K562 (cell line): ENCODE data around the gene PPAN. TPM values are rescaled to one million over a fixed set of nuclear protein-coding genes. Genes with fewer than 3 reads are reported as not detected.

Source experiments
- ATAC-seq: fragments of 200-7000 bp; cut with Tn5 transposase; 3 replicates; pipeline ENCODE4 v1.9.1; 2020; ENCODE audit warnings: moderate library complexity
- BruUV-seq: library from RNA; stranded (reverse); fragments of 400-500 nt; replicated peaks from 2 replicates; lab custom pipeline; 2021; lab: Mats Ljungman, UMichigan
- CTCF ChIA-PET: fragments of 300-600 bp; formaldehyde crosslinking; extraction: SDS; loops from one replicate; lab custom pipeline; 2021; ENCODE audit warnings: low intra/inter-chr PET ratio; lab: Yijun Ruan, JAX
- POLR2A ChIA-PET: fragments of 300-600, 350-650 bp; sonication (Branson Sonifier 250); formaldehyde crosslinking; extraction: SDS; loops from one replicate; lab custom pipeline; 2021; ENCODE audit warnings: antibody characterized with exemption, inconsistent platforms; lab: Yijun Ruan, JAX
- DNase-seq, 4 experiments: peaks; one replicate each; pipeline versions ENCODE4 v3.0.0 to v3.0.0-alpha.2; 2011 to 2018; ENCODE audit warnings: low spot score in 3 of 4, mixed read lengths in 3 of 4; ENCODE audit errors: extremely low read depth in 1 of 4
- FAIRE-seq: peaks from 2 replicates; lab custom pipeline; 2011; peaks lifted over from hg19 to GRCh38; lab: Jason Lieb, UNC
- H2AFZ ChIP-seq: 2 replicates; pipeline ENCODE4 v1.6.0; 2011; ENCODE audit warnings: low read depth, low read length, control low read depth, inconsistent platforms
- H3K27ac ChIP-seq: fragments of 200-600 bp; 3 replicates; pipeline ENCODE4 v1.8.0; 2011; ENCODE audit warnings: low read depth, mild to moderate bottlenecking, control low read depth, inconsistent platforms, low read length, moderate library complexity, mixed read lengths; ENCODE audit errors: extremely low read depth
- H3K27me3 ChIP-seq, 2 experiments: fragments of 300-600 bp in 1 of 2; 2 replicates in 1 of 2; 3 replicates in 1 of 2; pipeline versions ENCODE4 v1.6.0 to v1.8.0; 2011; ENCODE audit warnings: inconsistent platforms in 2 of 2, low read length in 2 of 2, mild to moderate bottlenecking in 1 of 2, mixed read lengths in 1 of 2, moderate library complexity in 1 of 2; ENCODE audit not compliant: control insufficient read depth in 2 of 2, insufficient read depth in 2 of 2
- H3K36me3 ChIP-seq: fragments of 300-600 bp; 3 replicates; pipeline ENCODE4 v1.8.0; 2011; ENCODE audit warnings: mild to moderate bottlenecking, low read length, inconsistent platforms; ENCODE audit not compliant: control insufficient read depth, insufficient read depth
- H3K4me1 ChIP-seq, 2 experiments: fragments of 200-600 bp in 1 of 2; replicated peaks in 1 of 2; 2 replicates in 1 of 2; 3 replicates in 1 of 2; pipeline versions ENCODE4 v1.5.1 to v1.8.0; 2011; ENCODE audit warnings: inconsistent platforms in 2 of 2, low read length in 2 of 2, mild to moderate bottlenecking in 1 of 2, mixed read lengths in 1 of 2, moderate library complexity in 1 of 2; ENCODE audit not compliant: control insufficient read depth in 2 of 2, insufficient read depth in 2 of 2
- H3K4me2 ChIP-seq: 2 replicates; pipeline ENCODE4 v1.6.1; 2011; ENCODE audit warnings: low read length, control low read depth, inconsistent platforms, mixed read lengths; ENCODE audit not compliant: insufficient read depth
- H3K4me3 ChIP-seq: fragments of 200-600 bp; sonication (generic), shearing (Covaris generic); 2 replicates; pipeline ENCODE4 v1.5.1; 2016; ENCODE audit warnings: control low read depth, inconsistent platforms
- H3K79me2 ChIP-seq: fragments of 200-600 bp; 3 replicates; pipeline ENCODE4 v1.8.0; 2011; ENCODE audit warnings: low read length, inconsistent platforms; ENCODE audit not compliant: control insufficient read depth, insufficient read depth
- H3K9ac ChIP-seq, 2 experiments: 2 replicates each; pipeline versions ENCODE4 v1.6.0 to v1.6.1; 2011; ENCODE audit warnings: low read depth in 2 of 2, low read length in 2 of 2, control low read depth in 1 of 2, inconsistent platforms in 1 of 2, mild to moderate bottlenecking in 1 of 2, mixed read lengths in 1 of 2; ENCODE audit not compliant: insufficient read depth in 1 of 2
- H3K9me1 ChIP-seq: one replicate; pipeline ENCODE4 v1.6.0; 2011; ENCODE audit warnings: inconsistent platforms, mild to moderate bottlenecking, low read length, moderate library complexity; ENCODE audit not compliant: control insufficient read depth, insufficient read depth
- H3K9me3 ChIP-seq: replicated peaks from 2 replicates; pipeline ENCODE4 v1.5.1; 2011; ENCODE audit warnings: low read depth, low read length, inconsistent platforms; ENCODE audit not compliant: control insufficient read depth, insufficient read depth
- H4K20me1 ChIP-seq: replicated peaks from 2 replicates; pipeline ENCODE4 v1.6.1; 2011; ENCODE audit warnings: low read length, inconsistent platforms, mixed read lengths; ENCODE audit not compliant: control insufficient read depth, insufficient read depth
- BDP1 ChIP-seq: IDR thresholded peaks from 3 replicates; pipeline ENCODE4 v1.6.1; 2011; ENCODE audit not compliant: insufficient read length, insufficient read depth
- CREB1 ChIP-seq, 2 experiments: sonication (generic) in 1 of 2; formaldehyde crosslinking in 1 of 2; IDR thresholded peaks; 2 replicates each; pipeline versions ENCODE4 v1.6.1 to v1.8.0; 2012 to 2022; ENCODE audit warnings: inconsistent platforms in 1 of 2, mild to moderate bottlenecking in 1 of 2, missing genetic modification reagents in 1 of 2, moderate library complexity in 1 of 2
- CTBP1 ChIP-seq: fragments of 450-650 bp; IDR thresholded peaks from 2 replicates; pipeline ENCODE4 v1.6.1; 2016; ENCODE audit warnings: borderline replicate concordance
- HDAC6 ChIP-seq: IDR thresholded peaks from 2 replicates; pipeline ENCODE4 v1.6.1; 2012; ENCODE audit warnings: low read depth, mild to moderate bottlenecking, control low read depth, inconsistent platforms, low read length, moderate library complexity
- HDGF ChIP-seq: fragments of 450-650 bp; IDR thresholded peaks from 2 replicates; pipeline ENCODE4 v1.6.1; 2016
- HLTF ChIP-seq: fragments of 450-650 bp; IDR thresholded peaks from 2 replicates; pipeline ENCODE4 v1.6.1; 2016
- HNRNPUL1 ChIP-seq: fragments of 200-400 bp; formaldehyde crosslinking; IDR thresholded peaks from 2 replicates; pipeline ENCODE4 v1.6.1; 2017; ENCODE audit warnings: low read length
- KLF6 ChIP-seq: fragments of 250-450 bp; sonication (Bioruptor Pico); IDR thresholded peaks from 2 replicates; pipeline ENCODE4 v1.4.0; 2020; ENCODE audit warnings: mild to moderate bottlenecking, moderate library complexity, borderline replicate concordance
- MECOM ChIP-seq: fragments of 250-450 bp; sonication (Bioruptor Pico); IDR thresholded peaks from 2 replicates; pipeline ENCODE4 v1.8.0; 2022; ENCODE audit warnings: inconsistent platforms
- MTA2 ChIP-seq: fragments of 450-650 bp; IDR thresholded peaks from 2 replicates; pipeline ENCODE4 v1.6.1; 2016; ENCODE audit warnings: low read depth
- NR1H2 ChIP-seq: sonication (generic); formaldehyde crosslinking; IDR thresholded peaks from 2 replicates; pipeline ENCODE4 v1.4.0; 2020; ENCODE audit warnings: mild to moderate bottlenecking, missing genetic modification reagents
- NR2C1 ChIP-seq, 2 experiments: fragments of 450-650 bp; IDR thresholded peaks; 2 replicates each; pipeline ENCODE4 v1.6.1; 2017; ENCODE audit warnings: mild to moderate bottlenecking in 2 of 2, antibody characterized with exemption in 1 of 2, inconsistent platforms in 1 of 2, missing compliant biosample characterization in 1 of 2, missing genetic modification characterization in 1 of 2
- PBX2 ChIP-seq, 2 experiments: IDR thresholded peaks in 1 of 2; conservative IDR thresholded peaks in 1 of 2; 2 replicates each; pipeline ENCODE4 v1.6.1; 2016; ENCODE audit warnings: low read depth in 2 of 2, mild to moderate bottlenecking in 1 of 2, missing compliant biosample characterization in 1 of 2, missing genetic modification characterization in 1 of 2, moderate library complexity in 1 of 2
- POLR2G ChIP-seq: fragments of 200-400 bp; formaldehyde crosslinking; IDR thresholded peaks from 2 replicates; pipeline ENCODE4 v1.6.1; 2017; ENCODE audit warnings: low read depth, mild to moderate bottlenecking, antibody characterized with exemption, low read length, moderate library complexity
- SMARCA5 ChIP-seq: fragments of 450-650 bp; IDR thresholded peaks from 2 replicates; pipeline ENCODE4 v1.6.1; 2016
- XRCC3 ChIP-seq: fragments of 450-650 bp; IDR thresholded peaks from 2 replicates; pipeline ENCODE4 v1.6.1; 2017; ENCODE audit warnings: mild to moderate bottlenecking, moderate library complexity
- ZNF431 ChIP-seq: sonication (generic); formaldehyde crosslinking; IDR thresholded peaks from 2 replicates; pipeline ENCODE4 v1.8.0; 2022; ENCODE audit warnings: mild to moderate bottlenecking, missing genetic modification reagents
- WGBS: fragments of 100-300 bp; shearing (Covaris generic); methylation state at CpG from one replicate; pipeline ENCODE4 v1.1.6; 2016; ENCODE audit warnings: low coverage, mixed read lengths; ENCODE audit not compliant: insufficient coverage; ENCODE audit errors: missing lambda C conversion rate; 5-methylcytosine and 5-hydroxymethylcytosine counted together
- in situ Hi-C: fragments of 300-500 bp; cut with MboI; formaldehyde crosslinking; loops from 4 replicates; pipeline ENCODE4 v1.15.0; 2018; ENCODE audit warnings: inconsistent platforms, mixed read lengths
- intact Hi-C: fragments of 100-400 bp; cut with micrococcal nuclease; formaldehyde crosslinking; loops from 2 replicates; pipeline ENCODE4 v1.14.2; 2022
- polyA plus RNA-seq, 8 experiments: library from polyadenylated mRNA; depleted of rRNA in 4 of 8; stranded (reverse) in 5 of 8; unstranded in 3 of 8; fragments of >200 nt; fragmentation: Nextera tagmentation in 2 of 8; fragmentation: Illumina TruSeq in 1 of 8; extraction: Ambion mirVana in 2 of 8; extraction: Trizol in 1 of 8; gene quantifications; 2 replicates each; pipeline versions ENCODE4 v1.2.1 to v1.2.3, GENCODE V29; 2011 to 2014; ENCODE audit warnings: inconsistent platforms in 1 of 8, missing spikeins in 1 of 8
- total RNA-seq, 7 experiments: library from RNA; depleted of rRNA in 6 of 7; stranded (reverse); fragments of >200 nt in 6 of 7; fragmentation: Illumina TruSeq in 2 of 7; extraction: Trizol in 2 of 7; gene quantifications; 2 replicates each; pipeline versions ENCODE4 v1.2.1 to v1.2.3, GENCODE V29; 2011 to 2021; ENCODE audit warnings: low replicate concordance in 1 of 7

The PPAN gene
- total and polyA plus RNA-seq, 9 of the 15 experiments (the other 6 are each of a cell fraction or from before 2014, with no cell fraction given), result 2.2 to 129 (median 59.1) TPM

GRCh38 chr19:10114651-10115391 lies 8.7 kb downstream of the PPAN start:
- no peak for FAIRE-seq
- in situ Hi-C loops (no loop called here), intact Hi-C loops (loop anchor here (5.0 kb wide), 1 partner anchor 183 kb away; no protein-coding TSS in a partner anchor)
- Histone ChIP-seq H3K4me3 (no peak overlapping the region), H3K36me3 (peaks cover 63% of the 10 kb centered on the region; the same call in 2 of the 3 replicates), H3K9me1 (no peaks in the 10 kb centered on the region), H3K27me3 (no peaks in the 10 kb centered on the region), H4K20me1 (peaks cover 5% of the 10 kb centered on the region; the same call in 1 of the 2 replicates), H3K4me2 (no peak overlapping the region), H3K9me3 (no peaks in the 10 kb centered on the region), H2AFZ (no peak overlapping the region), H3K79me2 (peaks cover 15% of the 10 kb centered on the region), H3K27ac (no peak overlapping the region), H3K4me1 (peaks cover 3 to 91% of the 10 kb centered on the region in 2 experiments; a peak in 3 of 5 replicates), H3K9ac (peak overlapping the region in 1 of 2 experiments; percentile 50; a peak in 1 of 4 replicates)
- POLR2A ChIA-PET, result interaction anchor here (0.6 to 5.8 kb wide), 8 partner anchors 7 to 361 kb away, joined by 3 to 49 read pairs (median 4); partner anchors contain the start of gene PPAN
- BruUV-seq, result no TSS peak
- peak; percentile 4 for ATAC-seq
- DNase-seq, result peak in 2 of 4 experiments; percentile 33
- WGBS, result 80% methylated on average over 12 of the region's 26 CpGs
- CTCF ChIA-PET, result interaction anchor here (0.5 kb wide), 1 partner anchor 58 kb away, joined by 3 read pairs; no protein-coding TSS in a partner anchor
- TF ChIP-seq KLF6 (no peak), XRCC3 (no peak), NR2C1 (IDR thresholded peaks at IDR 0.05) (no peak), NR2C1 (tag; IDR thresholded peaks at IDR 0.05) (no peak), CTBP1 (no peak), NR1H2 (CRISPR knock-in tag) (no peak), BDP1 (no peak), HLTF (no peak), HNRNPUL1 (peak; percentile 19; the same call in 1 of the 2 replicates), CREB1 (IDR thresholded peaks at IDR 0.05) (no peak; the same call in 1 of the 2 replicates), CREB1 (CRISPR knock-in tag; IDR thresholded peaks at IDR 0.05) (no peak), SMARCA5 (no peak), HDGF (no peak), PBX2 (CRISPR knock-in tag; IDR thresholded peaks at IDR 0.05; ENCODE audit: low read depth) (no peak), PBX2 (tag; conservative IDR thresholded peaks at IDR 0.05; ENCODE audit: low read depth) (no peak), ZNF431 (CRISPR knock-in tag) (0 out of 2 replicates have a peak, but pooled peaks have one; percentile 29), MECOM (CRISPR knock-in tag) (no peak), MTA2 (no peak), POLR2G (peak; percentile 5), HDAC6 (no peak)
